B cell (primary cell): Measurements from ENCODE around the gene TTC38. TPM values are rescaled to one million over a fixed set of nuclear protein-coding genes. Genes with fewer than 3 reads are reported as not detected.

Source experiments
- ATAC-seq: fragments of 200-7000 bp; cut with Tn5 transposase; one replicate; pipeline ENCODE4 v1.10.0; 2021; ENCODE audit warnings: low read depth, mild to moderate bottlenecking, moderate number of reproducible peaks, moderate library complexity
- CTCF ChIA-PET: fragments of 350-600 bp; sonication (Branson Sonifier 250); formaldehyde crosslinking; loops from one replicate; lab custom pipeline; 2021; ENCODE audit warnings: antibody characterized with exemption, inconsistent platforms; lab: Charles Lee
- POLR2A ChIA-PET: fragments of 350-600 bp; sonication (Branson Sonifier 250); formaldehyde crosslinking; loops from one replicate; lab custom pipeline; 2021; ENCODE audit warnings: antibody characterized with exemption; lab: Charles Lee
- DNase-seq: peaks from one replicate; pipeline ENCODE4 v3.0.0; 2013
- H2AFZ ChIP-seq: 2 replicates; pipeline ENCODE4 v1.6.1; 2012; ENCODE audit warnings: mild to moderate bottlenecking, low read depth, low read length; ENCODE audit not compliant: insufficient read depth, poor library complexity, severe bottlenecking
- H3K27ac ChIP-seq, 2 donors: 1 replicate in 1 of 2; 2 replicates in 1 of 2; pipeline ENCODE4 v1.5.1; 2012 to 2013; ENCODE audit warnings: low read length in 2 of 2, mild to moderate bottlenecking in 2 of 2, moderate library complexity in 1 of 2
- H3K27me3 ChIP-seq, 4 experiments: fragments of 200-600 bp in 1 of 4; sonication (generic) in 1 of 4; replicated peaks in 1 of 4; 1 replicate in 2 of 4; 2 replicates in 2 of 4; pipeline versions ENCODE4 v1.6.1 to v1.7.0; 2013 to 2016; ENCODE audit warnings: low read length in 3 of 4, mild to moderate bottlenecking in 2 of 4, mixed read lengths in 1 of 4, moderate library complexity in 1 of 4; ENCODE audit not compliant: insufficient read depth in 4 of 4, control insufficient read depth in 3 of 4; ENCODE audit errors: control extremely low read depth in 1 of 4
- H3K36me3 ChIP-seq, 2 experiments: replicated peaks in 1 of 2; 1 replicate in 1 of 2; 2 replicates in 1 of 2; pipeline versions ENCODE4 v1.6.1 to v1.7.1; 2013; ENCODE audit warnings: low read length in 1 of 2; ENCODE audit not compliant: insufficient read depth in 2 of 2, control insufficient read depth in 1 of 2; ENCODE audit errors: control extremely low read depth in 1 of 2, extremely low read depth in 1 of 2
- H3K4me1 ChIP-seq, 2 donors: fragments of 200-600 bp in 1 of 2; sonication (generic) in 1 of 2; 1 replicate in 1 of 2; 2 replicates in 1 of 2; pipeline versions ENCODE4 v1.5.1 to v1.6.1; 2013 to 2017; ENCODE audit warnings: low read length in 2 of 2; ENCODE audit not compliant: control insufficient read depth in 2 of 2, insufficient read depth in 2 of 2
- H3K4me2 ChIP-seq: replicated peaks from 2 replicates; pipeline ENCODE3; 2012; ENCODE audit warnings: mild to moderate bottlenecking, low read depth, low read length; ENCODE audit not compliant: poor library complexity, severe bottlenecking
- H3K4me3 ChIP-seq, 5 experiments: fragments of 200-600 bp in 1 of 5; sonication (generic) in 1 of 5; 1 replicate in 3 of 5; 2 replicates in 2 of 5; pipeline versions ENCODE4 v1.5.1 to v1.7.0; 2011 to 2016; ENCODE audit warnings: low read length in 4 of 5, mild to moderate bottlenecking in 4 of 5, low read depth in 2 of 5, control low read depth in 1 of 5, moderate library complexity in 1 of 5; ENCODE audit not compliant: insufficient read depth in 1 of 5; ENCODE audit errors: control extremely low read depth in 1 of 5, extremely low read depth in 1 of 5
- H3K79me2 ChIP-seq: fragments of 200-600 bp; sonication (generic); one replicate; pipeline ENCODE4 v1.6.0; 2016; ENCODE audit warnings: low read length; ENCODE audit not compliant: control insufficient read depth, insufficient read depth
- H3K9ac ChIP-seq: fragments of 200-600 bp; sonication (generic); 2 replicates; pipeline ENCODE4 v1.6.1; 2017; ENCODE audit warnings: mild to moderate bottlenecking, low read length, moderate library complexity
- H3K9me3 ChIP-seq, 3 donors: one replicate each; pipeline versions ENCODE4 v1.6.1 to v1.7.1; 2013; ENCODE audit warnings: low read length in 2 of 3; ENCODE audit not compliant: control insufficient read depth in 2 of 3, insufficient read depth in 1 of 3; ENCODE audit errors: control extremely low read depth in 1 of 3
- H4K20me1 ChIP-seq: 2 replicates; pipeline ENCODE4 v1.6.0; 2012; ENCODE audit warnings: mild to moderate bottlenecking, low read length; ENCODE audit not compliant: insufficient read depth, control insufficient read depth, poor library complexity, severe bottlenecking
- H3K27ac Mint-ChIP-seq: one replicate; pipeline ENCODE4 v1.8.0; 2021; ENCODE audit warnings: mixed read lengths
- H3K27me3 Mint-ChIP-seq: one replicate; pipeline ENCODE4 v1.8.0; 2021; ENCODE audit warnings: mixed read lengths
- H3K4me1 Mint-ChIP-seq: one replicate; pipeline ENCODE4 v1.8.0; 2021; ENCODE audit warnings: mixed read lengths
- H3K4me3 Mint-ChIP-seq: one replicate; pipeline ENCODE4 v1.8.0; 2021; ENCODE audit warnings: mixed read lengths
- H3K9me3 Mint-ChIP-seq: one replicate; pipeline ENCODE4 v1.8.0; 2022; ENCODE audit warnings: mixed read lengths; ENCODE audit not compliant: insufficient read depth
- EZH2 ChIP-seq: IDR thresholded peaks from 2 replicates; pipeline ENCODE4 v1.6.1; 2012; ENCODE audit warnings: borderline replicate concordance, low read depth, mild to moderate bottlenecking, moderate library complexity, low read length; ENCODE audit not compliant: insufficient read depth, poor library complexity, severe bottlenecking
- WGBS: methylation state at CpG from one replicate; pipeline ENCODE4 v1.1.5; 2013; ENCODE audit warnings: missing lambda C conversion rate; ENCODE audit not compliant: insufficient coverage; 5-methylcytosine and 5-hydroxymethylcytosine counted together
- intact Hi-C: fragments of 100-400 bp; cut with micrococcal nuclease; formaldehyde crosslinking; loops from one replicate; pipeline ENCODE4 v1.10.0; 2022
- polyA plus RNA-seq: library from polyadenylated mRNA; depleted of rRNA; stranded (reverse); fragments of >200 nt; gene quantifications from 2 replicates; pipeline ENCODE4 v1.2.3, GENCODE V29; 2012
- total RNA-seq, 2 donors: library from RNA; stranded (reverse); fragments of 120-200 nt in 1 of 2; gene quantifications; 1 replicate in 1 of 2; 2 replicates in 1 of 2; pipeline versions ENCODE4 v1.2.3 to v1.2.4, GENCODE V29; 2013 to 2022
- TF ChIP-seq, protein P1 (sequence below): fragments of 200-600 bp; IDR thresholded peaks from one replicate; pipeline ENCODE4 v1.8.0; 2022; ENCODE audit warnings: antibody characterized with exemption, mild to moderate bottlenecking

Gene TTC38
- total and polyA plus RNA-seq, 2 donors (not counting 1 experiment from before 2014, with no cell fraction given): 10.8 to 13.3 TPM

DNA sequence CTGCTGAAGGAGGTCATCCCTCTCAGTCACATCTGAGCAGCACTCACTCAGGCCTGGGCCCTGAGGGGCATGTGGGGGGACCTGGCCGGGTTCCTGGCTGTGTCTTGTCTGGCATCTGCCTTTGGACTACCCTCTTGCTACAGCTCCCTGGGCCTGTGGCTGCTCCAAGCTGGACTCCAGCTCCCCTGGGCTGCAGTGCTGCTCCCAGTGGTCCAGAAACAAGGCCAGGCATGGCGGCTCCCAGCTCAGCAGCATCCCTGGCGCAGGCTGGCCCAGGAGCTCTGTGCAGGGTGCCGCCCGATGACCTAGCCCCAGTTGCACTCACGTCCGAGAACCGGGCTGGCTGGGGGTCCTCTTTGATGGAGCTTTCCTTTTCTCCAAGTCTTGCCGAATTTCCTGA is 23.0 kb upstream of the TTC38 start:
- H3K27ac ChIP-seq: no peak overlapping the region
- TF ChIP-seq, protein P1, sequence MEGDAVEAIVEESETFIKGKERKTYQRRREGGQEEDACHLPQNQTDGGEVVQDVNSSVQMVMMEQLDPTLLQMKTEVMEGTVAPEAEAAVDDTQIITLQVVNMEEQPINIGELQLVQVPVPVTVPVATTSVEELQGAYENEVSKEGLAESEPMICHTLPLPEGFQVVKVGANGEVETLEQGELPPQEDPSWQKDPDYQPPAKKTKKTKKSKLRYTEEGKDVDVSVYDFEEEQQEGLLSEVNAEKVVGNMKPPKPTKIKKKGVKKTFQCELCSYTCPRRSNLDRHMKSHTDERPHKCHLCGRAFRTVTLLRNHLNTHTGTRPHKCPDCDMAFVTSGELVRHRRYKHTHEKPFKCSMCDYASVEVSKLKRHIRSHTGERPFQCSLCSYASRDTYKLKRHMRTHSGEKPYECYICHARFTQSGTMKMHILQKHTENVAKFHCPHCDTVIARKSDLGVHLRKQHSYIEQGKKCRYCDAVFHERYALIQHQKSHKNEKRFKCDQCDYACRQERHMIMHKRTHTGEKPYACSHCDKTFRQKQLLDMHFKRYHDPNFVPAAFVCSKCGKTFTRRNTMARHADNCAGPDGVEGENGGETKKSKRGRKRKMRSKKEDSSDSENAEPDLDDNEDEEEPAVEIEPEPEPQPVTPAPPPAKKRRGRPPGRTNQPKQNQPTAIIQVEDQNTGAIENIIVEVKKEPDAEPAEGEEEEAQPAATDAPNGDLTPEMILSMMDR: no peak
- TF ChIP-seq EZH2: no peak
- Mint-ChIP-seq H3K9me3 (no peaks in the 10 kb centered on the region), H3K27me3 (no peaks in the 10 kb centered on the region), H3K4me1 (peaks cover 20% of the 10 kb centered on the region), H3K27ac (no peak overlapping the region), H3K4me3 (no peak overlapping the region)
- POLR2A ChIA-PET: no interaction called here
- H3K4me3 ChIP-seq: no peak overlapping the region
- intact Hi-C loops: no loop called here
- ATAC-seq (no peak), DNase-seq (no peak)
- H2AFZ ChIP-seq: no peak overlapping the region
- H3K9me3 ChIP-seq: no peaks in the 10 kb centered on the region
- no peaks in the 10 kb centered on the region for H4K20me1 ChIP-seq
- peaks cover 15 to 19% of the 10 kb centered on the region in 2 donors for H3K4me1 ChIP-seq
- no peak overlapping the region for H3K9ac ChIP-seq
- H3K79me2 ChIP-seq: peaks cover 16% of the 10 kb centered on the region
- no peak overlapping the region for H3K4me2 ChIP-seq
- peaks cover 0 to 9% of the 10 kb centered on the region in 2 experiments for H3K36me3 ChIP-seq
- H3K27me3 ChIP-seq: no peaks in the 10 kb centered on the region
- WGBS: 97% methylated on average over 9 of the region's 9 CpGs
- CTCF ChIA-PET: interaction anchor here (0.8 kb wide), 1 partner anchor 71 kb away, joined by 3 read pairs; no protein-coding TSS in a partner anchor

DNA sequence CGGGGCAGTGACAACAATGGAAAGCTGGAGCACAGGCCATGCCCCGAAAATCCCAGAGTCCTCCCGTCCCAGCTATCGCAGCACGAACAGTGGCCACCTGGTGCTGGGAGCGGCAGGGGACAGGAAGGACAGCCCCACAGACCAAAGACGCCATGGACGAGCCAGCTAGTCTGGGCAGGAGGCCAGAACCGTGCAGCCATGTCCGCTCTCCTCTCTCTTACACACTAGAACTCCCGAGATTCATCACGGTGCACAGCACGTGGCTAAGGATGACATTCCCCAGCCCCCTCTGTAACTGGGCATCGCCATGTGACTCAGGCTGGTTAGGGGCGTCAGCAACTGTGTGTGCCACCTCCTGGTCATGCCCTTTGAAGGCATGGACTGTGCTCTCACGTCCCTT is 22.3 kb upstream of the TTC38 start:
- ChIA-PET POLR2A (no interaction called here), CTCF (no interaction called here)
- Histone ChIP-seq H3K79me2 (peaks cover 16% of the 10 kb centered on the region), H2AFZ (no peak overlapping the region), H3K27ac (no peak overlapping the region), H3K9ac (no peak overlapping the region), H3K36me3 (peaks cover 0 to 9% of the 10 kb centered on the region in 2 experiments), H4K20me1 (no peaks in the 10 kb centered on the region), H3K4me1 (peaks cover 8 to 12% of the 10 kb centered on the region in 2 donors), H3K9me3 (no peaks in the 10 kb centered on the region), H3K4me3 (no peak overlapping the region), H3K4me2 (no peak overlapping the region), H3K27me3 (no peaks in the 10 kb centered on the region)
- ATAC-seq (no peak), DNase-seq (no peak)
- Mint-ChIP-seq H3K9me3 (no peaks in the 10 kb centered on the region), H3K4me1 (peaks cover 13% of the 10 kb centered on the region), H3K27me3 (no peaks in the 10 kb centered on the region), H3K27ac (no peak overlapping the region), H3K4me3 (no peak overlapping the region)
- intact Hi-C loops: no loop called here
- no peak for TF ChIP-seq EZH2
- TF ChIP-seq, protein P1: no peak
- WGBS: 87% methylated on average over 16 of the region's 16 CpGs
